ENCODE results near the gene CUL7. TPM values are rescaled to one million over a fixed set of nuclear protein-coding genes. Genes with fewer than 3 reads are reported as not detected.

The CUL7 gene
- total RNA-seq, 2 donors from 2014 or later, result 10.0 to 14.8 TPM

GRCh38 chr6:43029120-43029519 lies 24.5 kb downstream of the CUL7 start:
- H3K4me3 ChIP-seq, result no peak overlapping the region
- H3K36me3 ChIP-seq, result peaks cover 53% of the 10 kb centered on the region
- peaks cover 0 to 3% of the 10 kb centered on the region in 2 donors for H3K4me1 ChIP-seq (ENCODE audit: control insufficient read depth in 1 of 2, low read depth in 2 of 2)
- TF ChIP-seq, protein P1, sequence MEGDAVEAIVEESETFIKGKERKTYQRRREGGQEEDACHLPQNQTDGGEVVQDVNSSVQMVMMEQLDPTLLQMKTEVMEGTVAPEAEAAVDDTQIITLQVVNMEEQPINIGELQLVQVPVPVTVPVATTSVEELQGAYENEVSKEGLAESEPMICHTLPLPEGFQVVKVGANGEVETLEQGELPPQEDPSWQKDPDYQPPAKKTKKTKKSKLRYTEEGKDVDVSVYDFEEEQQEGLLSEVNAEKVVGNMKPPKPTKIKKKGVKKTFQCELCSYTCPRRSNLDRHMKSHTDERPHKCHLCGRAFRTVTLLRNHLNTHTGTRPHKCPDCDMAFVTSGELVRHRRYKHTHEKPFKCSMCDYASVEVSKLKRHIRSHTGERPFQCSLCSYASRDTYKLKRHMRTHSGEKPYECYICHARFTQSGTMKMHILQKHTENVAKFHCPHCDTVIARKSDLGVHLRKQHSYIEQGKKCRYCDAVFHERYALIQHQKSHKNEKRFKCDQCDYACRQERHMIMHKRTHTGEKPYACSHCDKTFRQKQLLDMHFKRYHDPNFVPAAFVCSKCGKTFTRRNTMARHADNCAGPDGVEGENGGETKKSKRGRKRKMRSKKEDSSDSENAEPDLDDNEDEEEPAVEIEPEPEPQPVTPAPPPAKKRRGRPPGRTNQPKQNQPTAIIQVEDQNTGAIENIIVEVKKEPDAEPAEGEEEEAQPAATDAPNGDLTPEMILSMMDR (IDR thresholded peaks at IDR 0.05), result no peak
- no peak overlapping the region for H3K27ac ChIP-seq
- ATAC-seq (ENCODE audit: insufficient number of reproducible peaks, low FRiP score, low read depth) (no peak), DNase-seq (ENCODE audit: low spot score) (no peak)
- H3K9me3 ChIP-seq, result no peaks in the 10 kb centered on the region
- H3K27me3 ChIP-seq (replicated peaks; ENCODE audit: insufficient read depth), result no peaks in the 10 kb centered on the region

DNA sequence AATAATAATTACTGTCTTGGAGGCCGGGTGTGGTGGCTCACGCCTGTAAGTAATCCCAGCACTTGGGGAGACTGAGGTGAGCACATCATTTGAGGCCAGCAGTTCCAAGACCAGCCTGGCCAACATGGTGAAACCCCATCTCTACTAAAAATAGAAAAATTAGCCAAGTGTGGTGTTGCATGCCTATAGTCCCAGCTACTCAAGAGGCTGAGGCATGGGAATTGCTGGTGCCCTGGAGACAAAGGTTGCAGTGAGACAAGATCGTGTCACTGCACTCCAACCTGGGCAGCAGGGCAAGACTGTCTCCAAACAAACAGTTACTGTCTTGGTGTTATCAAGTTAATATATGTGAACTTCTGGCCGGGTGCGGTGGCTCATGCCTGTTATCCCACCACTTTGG lies 27.3 kb downstream of the CUL7 start:
- TF ChIP-seq, protein P1 (IDR thresholded peaks at IDR 0.05), result no peak
- H3K36me3 ChIP-seq, result peaks cover 53% of the 10 kb centered on the region
- peaks cover 9 to 23% of the 10 kb centered on the region in 2 donors for H3K4me1 ChIP-seq (ENCODE audit: control insufficient read depth in 1 of 2, low read depth in 2 of 2)
- DNase-seq (ENCODE audit: low spot score) (no peak), ATAC-seq (ENCODE audit: insufficient number of reproducible peaks, low FRiP score, low read depth) (no peak)
- H3K4me3 ChIP-seq, result no peak overlapping the region
- no peaks in the 10 kb centered on the region for H3K9me3 ChIP-seq
- no peaks in the 10 kb centered on the region for H3K27me3 ChIP-seq (replicated peaks; ENCODE audit: insufficient read depth)
- no peak overlapping the region for H3K27ac ChIP-seq

- Histone ChIP-seq H3K27ac (no peak overlapping the region), H3K27me3 (replicated peaks; ENCODE audit: insufficient read depth) (no peaks in the 10 kb centered on the region), H3K9me3 (no peaks in the 10 kb centered on the region), H3K4me1 (ENCODE audit: control insufficient read depth in 1 of 2, low read depth in 2 of 2) (peaks cover 13 to 33% of the 10 kb centered on the region in 2 donors), H3K36me3 (peaks cover 46% of the 10 kb centered on the region), H3K4me3 (no peak overlapping the region)
- ATAC-seq (ENCODE audit: insufficient number of reproducible peaks, low FRiP score, low read depth), result no peak
- no peak for DNase-seq (ENCODE audit: low spot score)
- TF ChIP-seq, protein P1 (IDR thresholded peaks at IDR 0.05), result no peak
These were observed 29.2 kb downstream of the CUL7 start for GRCh38 chr6:43024436-43024835.

DNA sequence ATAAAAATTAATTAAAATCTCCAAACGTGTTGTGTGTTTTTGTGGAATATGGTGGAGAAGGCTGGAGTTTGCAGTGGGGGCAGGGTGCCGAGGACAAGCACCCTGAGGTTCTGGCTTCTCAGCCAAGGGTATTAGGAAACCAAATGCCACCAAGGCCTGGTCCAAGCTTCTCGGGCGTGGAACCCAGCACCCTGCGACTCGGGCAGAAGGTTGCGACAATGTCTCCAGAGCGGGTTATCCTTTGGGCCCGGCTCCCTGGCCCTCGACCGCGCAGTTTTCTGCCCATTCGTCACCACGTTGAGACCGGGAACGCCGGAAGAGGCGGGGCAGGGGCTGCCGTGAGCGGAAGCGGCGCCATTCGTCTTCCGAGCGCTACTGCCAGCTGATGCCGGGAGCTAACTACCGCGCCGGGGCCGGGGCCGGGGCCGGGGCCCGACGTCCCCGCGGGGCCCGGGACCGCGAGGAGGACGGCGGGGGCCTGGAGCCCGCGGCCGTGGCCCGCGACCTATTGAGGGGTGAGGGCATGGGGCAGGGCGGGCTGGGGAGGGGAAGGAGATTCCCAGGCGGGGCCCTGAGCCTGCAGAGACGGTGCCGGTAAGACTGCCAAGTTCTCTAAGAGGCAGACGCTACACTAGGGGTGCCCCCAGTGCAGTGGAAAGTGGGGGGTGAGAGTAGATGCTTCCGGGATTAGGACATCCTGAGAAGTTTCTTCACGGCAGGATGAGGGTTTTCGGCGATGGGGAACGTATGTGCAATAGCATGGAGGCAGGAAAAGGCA lies 32.2 kb downstream of the CUL7 start, which contains the start of gene RRP36:
Gene RRP36, plus strand, starts transcription at position 354 of the 778 bp plus-strand sequence. Its CDS starts 32 bp downstream, at position 386.
- Histone ChIP-seq H3K27me3 (replicated peaks; ENCODE audit: insufficient read depth) (no peaks in the 10 kb centered on the region), H3K4me3 (peak within 1 kb of the TSS; percentile 92), H3K9me3 (no peaks in the 10 kb centered on the region), H3K27ac (peak within 1 kb of the TSS; percentile 81 to 90), H3K4me1 (ENCODE audit: control insufficient read depth in 1 of 2, low read depth in 2 of 2) (peaks cover 19 to 47% of the 10 kb centered on the region in 2 donors), H3K36me3 (peaks cover 40% of the 10 kb centered on the region)
- TF ChIP-seq, protein P1 (IDR thresholded peaks at IDR 0.05), result no peak
- peak; percentile 32 for ATAC-seq (ENCODE audit: insufficient number of reproducible peaks, low FRiP score, low read depth)
- peak; percentile 30 for DNase-seq (ENCODE audit: low spot score)

- Histone ChIP-seq H3K9me3 (no peaks in the 10 kb centered on the region), H3K4me1 (ENCODE audit: control insufficient read depth in 1 of 2, low read depth in 2 of 2) (peaks cover 25 to 53% of the 10 kb centered on the region in 2 donors), H3K4me3 (peak overlapping the region; percentile 92), H3K36me3 (peaks cover 34% of the 10 kb centered on the region), H3K27me3 (replicated peaks; ENCODE audit: insufficient read depth) (no peaks in the 10 kb centered on the region), H3K27ac (peak overlapping the region; percentile 81 to 90)
- DNase-seq (ENCODE audit: low spot score) (no peak), ATAC-seq (ENCODE audit: insufficient number of reproducible peaks, low FRiP score, low read depth) (no peak)
- TF ChIP-seq, protein P1 (IDR thresholded peaks at IDR 0.05), result no peak
These were observed 32.8 kb downstream of the CUL7 start for GRCh38 chr6:43020847-43021246.

Data from thoracic aorta (tissue), 2 donors.